ENCODE measurements around the gene FBXO7.
A peak's percentile ranks its signal among the peaks of the same experiment; 100 is the strongest.

Gene FBXO7

GRCh38 chr22:32474635-32475467, at the start of gene FBXO7 (continued):
- TF ChIP-seq, protein P1, sequence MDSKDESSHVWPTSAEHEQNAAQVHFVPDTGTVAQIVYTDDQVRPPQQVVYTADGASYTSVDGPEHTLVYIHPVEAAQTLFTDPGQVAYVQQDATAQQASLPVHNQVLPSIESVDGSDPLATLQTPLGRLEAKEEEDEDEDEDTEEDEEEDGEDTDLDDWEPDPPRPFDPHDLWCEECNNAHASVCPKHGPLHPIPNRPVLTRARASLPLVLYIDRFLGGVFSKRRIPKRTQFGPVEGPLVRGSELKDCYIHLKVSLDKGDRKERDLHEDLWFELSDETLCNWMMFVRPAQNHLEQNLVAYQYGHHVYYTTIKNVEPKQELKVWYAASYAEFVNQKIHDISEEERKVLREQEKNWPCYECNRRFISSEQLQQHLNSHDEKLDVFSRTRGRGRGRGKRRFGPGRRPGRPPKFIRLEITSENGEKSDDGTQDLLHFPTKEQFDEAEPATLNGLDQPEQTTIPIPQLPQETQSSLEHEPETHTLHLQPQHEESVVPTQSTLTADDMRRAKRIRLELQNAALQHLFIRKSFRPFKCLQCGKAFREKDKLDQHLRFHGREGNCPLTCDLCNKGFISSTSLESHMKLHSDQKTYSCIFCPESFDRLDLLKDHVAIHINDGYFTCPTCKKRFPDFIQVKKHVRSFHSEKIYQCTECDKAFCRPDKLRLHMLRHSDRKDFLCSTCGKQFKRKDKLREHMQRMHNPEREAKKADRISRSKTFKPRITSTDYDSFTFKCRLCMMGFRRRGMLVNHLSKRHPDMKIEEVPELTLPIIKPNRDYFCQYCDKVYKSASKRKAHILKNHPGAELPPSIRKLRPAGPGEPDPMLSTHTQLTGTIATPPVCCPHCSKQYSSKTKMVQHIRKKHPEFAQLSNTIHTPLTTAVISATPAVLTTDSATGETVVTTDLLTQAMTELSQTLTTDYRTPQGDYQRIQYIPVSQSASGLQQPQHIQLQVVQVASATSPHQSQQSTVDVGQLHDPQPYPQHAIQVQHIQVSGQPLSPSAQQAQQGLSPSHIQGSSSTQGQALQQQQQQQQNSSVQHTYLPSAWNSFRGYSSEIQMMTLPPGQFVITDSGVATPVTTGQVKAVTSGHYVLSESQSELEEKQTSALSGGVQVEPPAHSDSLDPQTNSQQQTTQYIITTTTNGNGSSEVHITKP (tag by site-specific recombination; IDR thresholded peaks at IDR 0.05): no peak
- TF ChIP-seq, protein P2, sequence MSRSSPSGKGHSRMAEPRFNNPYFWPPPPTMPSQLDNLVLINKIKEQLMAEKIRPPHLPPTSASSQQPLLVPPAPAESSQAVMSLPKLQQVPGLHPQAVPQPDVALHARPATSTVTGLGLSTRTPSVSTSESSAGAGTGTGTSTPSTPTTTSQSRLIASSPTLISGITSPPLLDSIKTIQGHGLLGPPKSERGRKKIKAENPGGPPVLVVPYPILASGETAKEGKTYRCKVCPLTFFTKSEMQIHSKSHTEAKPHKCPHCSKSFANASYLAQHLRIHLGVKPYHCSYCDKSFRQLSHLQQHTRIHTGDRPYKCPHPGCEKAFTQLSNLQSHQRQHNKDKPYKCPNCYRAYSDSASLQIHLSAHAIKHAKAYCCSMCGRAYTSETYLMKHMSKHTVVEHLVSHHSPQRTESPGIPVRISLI (tag by site-specific recombination; IDR thresholded peaks at IDR 0.05): no peak
- TF ChIP-seq ZNF521 (tag by site-specific recombination; IDR thresholded peaks at IDR 0.05) (no peak), ZNF121 (tag by site-specific recombination; IDR thresholded peaks at IDR 0.05) (0 out of 2 replicates have a peak, but pooled peaks have one; percentile 29), ZBTB17 (tag by site-specific recombination; IDR thresholded peaks at IDR 0.05) (peak; percentile 94), TRIM28 (IDR thresholded peaks at IDR 0.05; ENCODE audit: borderline replicate concordance, low read length) (no peak), ZNF677 (tag by site-specific recombination; IDR thresholded peaks at IDR 0.05) (no peak), KLF10 (tag by site-specific recombination; IDR thresholded peaks at IDR 0.05) (0 out of 2 replicates have a peak, but pooled peaks have one; percentile 42), ZNF292 (tag by site-specific recombination; IDR thresholded peaks at IDR 0.05; ENCODE audit: borderline replicate concordance, low read depth) (no peak), ZNF112 (tag by site-specific recombination; IDR thresholded peaks at IDR 0.05) (no peak), ZBTB49 (tag by site-specific recombination; IDR thresholded peaks at IDR 0.05; ENCODE audit: low read depth) (no peak), SP3 (tag by site-specific recombination; IDR thresholded peaks at IDR 0.05) (peak; percentile 77), ZIC2 (tag by site-specific recombination; IDR thresholded peaks at IDR 0.05) (peak; percentile 82), KLF17 (tag by site-specific recombination; IDR thresholded peaks at IDR 0.05) (0 out of 2 replicates have a peak, but pooled peaks have one; percentile 74), ZNF140 (tag by site-specific recombination; IDR thresholded peaks at IDR 0.05) (no peak), OSR2 (tag by site-specific recombination; IDR thresholded peaks at IDR 0.05) (peak; percentile 70), ZFP69B (tag by site-specific recombination; IDR thresholded peaks at IDR 0.05) (peak; percentile 9; the same call in 1 of the 2 replicates), SP2 (tag by site-specific recombination; IDR thresholded peaks at IDR 0.05) (peak; percentile 81), ZFP37 (tag by site-specific recombination; IDR thresholded peaks at IDR 0.05) (no peak), TSHZ1 (tag by site-specific recombination; IDR thresholded peaks at IDR 0.05; ENCODE audit: borderline replicate concordance) (0 out of 2 replicates have a peak, but pooled peaks have one; percentile 12), ZNF280D (tag by site-specific recombination; IDR thresholded peaks at IDR 0.05) (no peak)
- TF ChIP-seq, protein P3, sequence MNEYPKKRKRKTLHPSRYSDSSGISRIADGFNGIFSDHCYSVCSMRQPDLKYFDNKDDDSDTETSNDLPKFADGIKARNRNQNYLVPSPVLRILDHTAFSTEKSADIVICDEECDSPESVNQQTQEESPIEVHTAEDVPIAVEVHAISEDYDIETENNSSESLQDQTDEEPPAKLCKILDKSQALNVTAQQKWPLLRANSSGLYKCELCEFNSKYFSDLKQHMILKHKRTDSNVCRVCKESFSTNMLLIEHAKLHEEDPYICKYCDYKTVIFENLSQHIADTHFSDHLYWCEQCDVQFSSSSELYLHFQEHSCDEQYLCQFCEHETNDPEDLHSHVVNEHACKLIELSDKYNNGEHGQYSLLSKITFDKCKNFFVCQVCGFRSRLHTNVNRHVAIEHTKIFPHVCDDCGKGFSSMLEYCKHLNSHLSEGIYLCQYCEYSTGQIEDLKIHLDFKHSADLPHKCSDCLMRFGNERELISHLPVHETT (tag by site-specific recombination; IDR thresholded peaks at IDR 0.05): no peak
